Thoracic aorta (tissue), 2 donors: Measurements from ENCODE around the gene RCOR1. TPM values are rescaled to one million over a fixed set of nuclear protein-coding genes. Genes with fewer than 3 reads are reported as not detected.

ENCODE experiments used
- ATAC-seq: fragments of 150-250 bp; one replicate; pipeline ENCODE4 v1.8.0; 2017; ENCODE audit warnings: low read depth; ENCODE audit not compliant: insufficient number of reproducible peaks, low FRiP score
- DNase-seq: peaks from one replicate; pipeline ENCODE4 v3.0.0-alpha.2; 2020; ENCODE audit warnings: low spot score
- H3K27ac ChIP-seq, 2 donors: fragments of 200-600 bp; sonication (generic); 1 replicate in 1 of 2; 2 replicates in 1 of 2; pipeline ENCODE4 v1.5.1; 2016; ENCODE audit warnings: mild to moderate bottlenecking in 2 of 2, moderate library complexity in 2 of 2
- H3K27me3 ChIP-seq: fragments of 200-600 bp; sonication (generic); replicated peaks from 2 replicates; pipeline ENCODE4 v1.6.0; 2016; ENCODE audit warnings: mild to moderate bottlenecking; ENCODE audit not compliant: insufficient read depth
- H3K36me3 ChIP-seq: fragments of 200-600 bp; sonication (generic); one replicate; pipeline ENCODE4 v1.5.1; 2016
- H3K4me1 ChIP-seq, 2 donors: fragments of 200-600 bp; sonication (generic); 1 replicate in 1 of 2; 2 replicates in 1 of 2; pipeline versions ENCODE4 v1.5.1 to v1.6.0; 2016; ENCODE audit warnings: low read depth in 2 of 2, mild to moderate bottlenecking in 1 of 2; ENCODE audit not compliant: control insufficient read depth in 1 of 2
- H3K4me3 ChIP-seq: fragments of 200-600 bp; sonication (generic); 2 replicates; pipeline ENCODE4 v1.5.1; 2016; ENCODE audit warnings: mild to moderate bottlenecking
- H3K9me3 ChIP-seq: fragments of 200-600 bp; sonication (generic); 2 replicates; pipeline ENCODE4 v1.5.1; 2016
- CTCF ChIP-seq: fragments of 200-600 bp; sonication (generic); IDR thresholded peaks from one replicate; pipeline ENCODE4 v1.5.1; 2019; ENCODE audit warnings: antibody characterized with exemption
- total RNA-seq, 2 donors: library from RNA; depleted of rRNA; stranded (reverse); fragments of >200 nt; gene quantifications; one replicate each; pipeline versions ENCODE4 v1.1.0 to v1.2.3, GENCODE V29; 2016

Gene RCOR1
- total RNA-seq, 2 donors from 2014 or later: 6.5 to 17.1 TPM

GRCh38 chr14:102749393-102750305, 157.2 kb downstream of the RCOR1 start:
- no peaks in the 10 kb centered on the region for H3K9me3 ChIP-seq
- TF ChIP-seq CTCF: no peak
- H3K4me3 ChIP-seq: no peak overlapping the region
- no peaks in the 10 kb centered on the region for H3K27me3 ChIP-seq
- no peak for ATAC-seq
- H3K4me1 ChIP-seq: no peaks in the 10 kb centered on the region
- no peaks in the 10 kb centered on the region for H3K36me3 ChIP-seq
- DNase-seq: no peak
- H3K27ac ChIP-seq: no peak overlapping the region

- DNase-seq (no peak), ATAC-seq (no peak)
- no peak overlapping the region for H3K27ac ChIP-seq
- H3K4me1 ChIP-seq: no peaks in the 10 kb centered on the region
- no peaks in the 10 kb centered on the region for H3K27me3 ChIP-seq
- TF ChIP-seq CTCF: no peak
- H3K36me3 ChIP-seq: no peaks in the 10 kb centered on the region
- H3K9me3 ChIP-seq: no peaks in the 10 kb centered on the region
- no peak overlapping the region for H3K4me3 ChIP-seq
Observed at GRCh38 chr14:102750376-102750775, 157.9 kb downstream of the RCOR1 start.

GRCh38 chr14:102751088-102751487, 158.6 kb downstream of the RCOR1 start:
- Histone ChIP-seq H3K4me3 (no peak overlapping the region), H3K27me3 (no peaks in the 10 kb centered on the region), H3K27ac (no peak overlapping the region), H3K4me1 (no peaks in the 10 kb centered on the region), H3K9me3 (no peaks in the 10 kb centered on the region), H3K36me3 (no peaks in the 10 kb centered on the region)
- no peak for DNase-seq
- TF ChIP-seq CTCF: no peak
- no peak for ATAC-seq

GRCh38 chr14:102752239-102752847, 159.9 kb downstream of the RCOR1 start:
- H3K27me3 ChIP-seq: no peaks in the 10 kb centered on the region
- no peak overlapping the region for H3K27ac ChIP-seq
- DNase-seq (no peak), ATAC-seq (no peak)
- H3K4me3 ChIP-seq: no peak overlapping the region
- no peak for TF ChIP-seq CTCF
- no peaks in the 10 kb centered on the region for H3K9me3 ChIP-seq
- no peaks in the 10 kb centered on the region for H3K4me1 ChIP-seq
- no peaks in the 10 kb centered on the region for H3K36me3 ChIP-seq
